MCF 10A (cell line): ENCODE data around the gene CBLN3. TPM values are rescaled to one million over a fixed set of nuclear protein-coding genes. Genes with fewer than 3 reads are reported as not detected.
A peak's percentile ranks its signal among the peaks of the same experiment; 100 is the strongest.

ENCODE experiments used
- BruUV-seq: library from RNA; stranded (reverse); fragments of 400-500 nt; replicated peaks from 2 replicates; lab custom pipeline; 2021; lab: Mats Ljungman, UMichigan
- CTCF ChIA-PET: fragments of 300-600 bp; sonication (Branson Sonifier 250); formaldehyde crosslinking; extraction: SDS; loops from one replicate; lab custom pipeline; 2021; ENCODE audit warnings: antibody characterized with exemption, inconsistent platforms; lab: Yijun Ruan, JAX
- POLR2A ChIA-PET: fragments of 300-600, 350-650 bp; sonication (Branson Sonifier 250); formaldehyde crosslinking; extraction: SDS; loops from one replicate; lab custom pipeline; 2020; ENCODE audit warnings: antibody characterized with exemption, inconsistent platforms; lab: Yijun Ruan, JAX
- DNase-seq: peaks from one replicate; pipeline ENCODE4 v3.0.0-alpha.2; 2018; ENCODE audit not compliant: unreplicated experiment
- H3K27ac Mint-ChIP-seq: one replicate; pipeline ENCODE4 v1.8.0; 2022; ENCODE audit warnings: mild to moderate bottlenecking, low read depth, mixed read lengths; ENCODE audit not compliant: unreplicated experiment
- H3K27me3 Mint-ChIP-seq: one replicate; pipeline ENCODE4 v1.8.0; 2022; ENCODE audit warnings: mixed read lengths; ENCODE audit not compliant: insufficient read depth, unreplicated experiment
- H3K36me3 Mint-ChIP-seq: one replicate; pipeline ENCODE4 v1.8.0; 2022; ENCODE audit warnings: mild to moderate bottlenecking, moderate library complexity, mixed read lengths; ENCODE audit not compliant: insufficient read depth, unreplicated experiment
- H3K4me1 Mint-ChIP-seq: one replicate; pipeline ENCODE4 v1.8.0; 2022; ENCODE audit warnings: mixed read lengths; ENCODE audit not compliant: insufficient read depth, unreplicated experiment
- H3K4me3 Mint-ChIP-seq: one replicate; pipeline ENCODE4 v1.8.0; 2022; ENCODE audit warnings: mild to moderate bottlenecking, moderate library complexity, mixed read lengths; ENCODE audit not compliant: unreplicated experiment
- H3K9me3 Mint-ChIP-seq: one replicate; pipeline ENCODE4 v1.8.0; 2022; ENCODE audit warnings: mixed read lengths; ENCODE audit not compliant: unreplicated experiment
- CTCF ChIP-seq: fragments of 200-600 bp; IDR thresholded peaks from one replicate; pipeline ENCODE4 v1.8.0; 2022; ENCODE audit warnings: antibody characterized with exemption, mild to moderate bottlenecking; ENCODE audit not compliant: unreplicated experiment
- intact Hi-C: fragments of 100-400 bp; cut with micrococcal nuclease; formaldehyde crosslinking; loops from 2 replicates; pipeline ENCODE4 v1.14.1; 2022
- total RNA-seq: library from RNA; stranded (reverse); gene quantifications from 2 replicates; pipeline ENCODE4 v1.2.3, GENCODE V29; 2022

CBLN3 gene
- total RNA-seq, 1 experiment from 2014 or later: 2.4 TPM

GRCh38 chr14:24401810-24402702 is 27.4 kb downstream of the CBLN3 start:
- no TSS peak for BruUV-seq

GRCh38 chr14:24399999-24400718 is 29.3 kb downstream of the CBLN3 start:
- no peak overlapping the region for H3K27ac Mint-ChIP-seq
- H3K4me3 Mint-ChIP-seq: no peak overlapping the region
- no peaks in the 10 kb centered on the region for H3K27me3 Mint-ChIP-seq
- TF ChIP-seq CTCF: no peak
- CTCF ChIA-PET: interaction anchor here (0.5 to 1.7 kb wide), 6 partner anchors 9 to 93 kb away, joined by 3 to 5 read pairs (median 3); no protein-coding TSS in a partner anchor
- DNase-seq: no peak
- no TSS peak for BruUV-seq
- intact Hi-C loops: no loop called here
- no peaks in the 10 kb centered on the region for H3K36me3 Mint-ChIP-seq
- POLR2A ChIA-PET: no interaction called here
- peaks cover 37% of the 10 kb centered on the region for H3K4me1 Mint-ChIP-seq
- no peaks in the 10 kb centered on the region for H3K9me3 Mint-ChIP-seq

More at GRCh38 chr14:24401810-24402702, 27.4 kb downstream of the CBLN3 start:
- intact Hi-C loops: no loop called here
- Mint-ChIP-seq H3K4me3 (no peak overlapping the region), H3K27ac (no peak overlapping the region), H3K9me3 (no peaks in the 10 kb centered on the region), H3K4me1 (peaks cover 21% of the 10 kb centered on the region), H3K36me3 (no peaks in the 10 kb centered on the region), H3K27me3 (no peaks in the 10 kb centered on the region)
- CTCF ChIA-PET: interaction anchor here (0.6 to 3.7 kb wide), 9 partner anchors 7 to 105 kb away, joined by 3 to 15 read pairs (median 5); no protein-coding TSS in a partner anchor
- no peak for DNase-seq
- TF ChIP-seq CTCF: no peak
- POLR2A ChIA-PET: interaction anchor here (0.7 to 1.4 kb wide), 3 partner anchors 12 to 29 kb away, joined by 3 to 5 read pairs (median 3); no protein-coding TSS in a partner anchor

GRCh38 chr14:24399447-24399822 is 30.0 kb downstream of the CBLN3 start:
- Mint-ChIP-seq H3K9me3 (no peaks in the 10 kb centered on the region), H3K27ac (no peak overlapping the region)

More at GRCh38 chr14:24399447-24399822, 30.0 kb downstream of the CBLN3 start:
- TF ChIP-seq CTCF: no peak
- Mint-ChIP-seq H3K4me1 (peaks cover 37% of the 10 kb centered on the region), H3K27me3 (no peaks in the 10 kb centered on the region), H3K4me3 (peak overlapping the region; percentile 17), H3K36me3 (no peaks in the 10 kb centered on the region)
- no TSS peak for BruUV-seq
- intact Hi-C loops: no loop called here
- ChIA-PET CTCF (interaction anchor here (0.5 to 1.3 kb wide), 5 partner anchors 12 to 92 kb away, joined by 3 to 4 read pairs (median 3); no protein-coding TSS in a partner anchor), POLR2A (interaction anchor here (1.0 kb wide), 1 partner anchor 32 kb away, joined by 3 read pairs; no protein-coding TSS in a partner anchor)
- no peak for DNase-seq
